Keratinocyte (primary cell): ENCODE results near the gene NOL11.

Experiments
- EZH2 ChIP-seq: IDR thresholded peaks from one replicate; pipeline ENCODE4 v1.6.1; 2012; ENCODE audit warnings: inconsistent platforms, mild to moderate bottlenecking, low read length, moderate library complexity
- TF ChIP-seq, protein P1 (sequence below), 3 experiments: IDR thresholded peaks in 1 of 3; conservative IDR thresholded peaks in 1 of 3; optimal IDR thresholded peaks in 1 of 3; 2 replicates in 2 of 3; 3 replicates in 1 of 3; pipeline versions ENCODE3 to v1.5.1; 2011; ENCODE audit warnings: low read length in 3 of 3, mild to moderate bottlenecking in 3 of 3, moderate library complexity in 2 of 3, control low read depth in 1 of 3, inconsistent platforms in 1 of 3; ENCODE audit not compliant: insufficient read depth in 2 of 3; ENCODE audit errors: extremely low read depth in 1 of 3

DNA sequence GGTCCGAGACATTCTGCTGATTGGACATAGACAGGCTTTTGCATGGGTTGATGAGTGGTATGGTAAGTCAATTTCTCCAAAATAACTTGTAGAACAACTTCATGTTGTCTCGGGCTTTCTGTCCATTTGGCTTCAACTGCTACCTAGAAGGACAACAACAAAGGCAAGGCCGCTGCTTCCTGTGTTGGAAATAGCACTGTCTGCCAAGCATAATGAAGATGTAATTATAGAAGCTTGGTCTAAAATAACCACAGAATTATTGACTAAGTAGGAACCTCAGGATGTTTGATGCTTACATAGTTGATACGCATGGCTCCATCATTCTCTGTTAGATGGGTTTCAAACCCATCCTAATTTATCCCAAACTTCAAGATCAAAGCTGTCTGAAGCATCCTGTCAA, 42.3 kb upstream of the NOL11 start:
- TF ChIP-seq, protein P1, sequence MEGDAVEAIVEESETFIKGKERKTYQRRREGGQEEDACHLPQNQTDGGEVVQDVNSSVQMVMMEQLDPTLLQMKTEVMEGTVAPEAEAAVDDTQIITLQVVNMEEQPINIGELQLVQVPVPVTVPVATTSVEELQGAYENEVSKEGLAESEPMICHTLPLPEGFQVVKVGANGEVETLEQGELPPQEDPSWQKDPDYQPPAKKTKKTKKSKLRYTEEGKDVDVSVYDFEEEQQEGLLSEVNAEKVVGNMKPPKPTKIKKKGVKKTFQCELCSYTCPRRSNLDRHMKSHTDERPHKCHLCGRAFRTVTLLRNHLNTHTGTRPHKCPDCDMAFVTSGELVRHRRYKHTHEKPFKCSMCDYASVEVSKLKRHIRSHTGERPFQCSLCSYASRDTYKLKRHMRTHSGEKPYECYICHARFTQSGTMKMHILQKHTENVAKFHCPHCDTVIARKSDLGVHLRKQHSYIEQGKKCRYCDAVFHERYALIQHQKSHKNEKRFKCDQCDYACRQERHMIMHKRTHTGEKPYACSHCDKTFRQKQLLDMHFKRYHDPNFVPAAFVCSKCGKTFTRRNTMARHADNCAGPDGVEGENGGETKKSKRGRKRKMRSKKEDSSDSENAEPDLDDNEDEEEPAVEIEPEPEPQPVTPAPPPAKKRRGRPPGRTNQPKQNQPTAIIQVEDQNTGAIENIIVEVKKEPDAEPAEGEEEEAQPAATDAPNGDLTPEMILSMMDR (optimal IDR thresholded peaks at IDR 0.05 in 1 of 3, IDR thresholded peaks at IDR 0.05 in 1 of 3, conservative IDR thresholded peaks at IDR 0.05 in 1 of 3; ENCODE audit: extremely low read depth in 1 of 3, insufficient read depth in 2 of 3, low read length in 3 of 3), result no peak
- TF ChIP-seq EZH2, result no peak
